Stromal cell of bone marrow (primary cell): ENCODE data around the gene CEP295NL.
"Not testable (repeated sequence)": the region's sequence is repeated elsewhere in the genome, so short reads cannot be mapped to it uniquely, and the experiment has no call there.

Experiments used
- DNase-seq: peaks from one replicate; pipeline ENCODE4 v3.0.0-alpha.2; 2012; ENCODE audit warnings: low read depth

Gene CEP295NL

DNA sequence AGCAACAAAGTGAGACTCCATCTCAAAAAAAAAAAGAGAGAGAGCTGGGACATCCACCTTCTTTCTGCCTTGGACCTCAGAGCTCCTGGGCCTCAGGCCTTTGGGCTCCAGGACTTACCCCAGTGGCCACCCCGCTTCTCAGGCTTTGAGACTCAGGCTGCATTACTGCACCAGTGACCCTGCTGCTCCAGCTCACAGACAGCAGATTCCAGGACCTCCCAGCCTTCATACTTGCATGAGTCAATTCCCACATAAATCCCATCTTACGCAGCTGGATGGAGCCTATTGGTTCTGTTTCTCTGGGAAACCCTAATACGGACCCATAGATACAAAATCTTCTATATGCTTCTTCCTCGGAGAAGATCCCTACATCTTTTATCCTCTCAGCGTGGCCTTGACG is 2.1 kb upstream of the CEP295NL start:
- DNase-seq = no peak

DNA sequence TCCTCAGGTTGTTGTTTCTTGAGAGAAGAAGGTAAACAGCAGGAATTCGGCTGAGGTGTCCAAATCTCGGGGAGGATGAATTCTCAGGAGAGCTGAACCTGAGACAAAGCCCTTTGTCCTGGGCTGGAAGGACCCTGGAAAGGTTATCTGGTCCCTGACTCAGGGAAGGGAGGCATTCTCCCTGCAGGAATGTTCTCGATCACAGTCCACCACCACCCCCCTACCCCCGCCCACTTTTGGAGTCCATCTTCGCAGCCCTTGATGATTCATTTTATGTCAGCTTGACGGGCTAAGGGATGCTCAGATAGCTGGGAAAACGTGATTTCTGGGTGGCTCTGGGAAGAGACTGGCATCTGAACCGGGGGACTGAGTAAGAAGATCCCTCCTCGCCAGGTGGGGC is 1.4 kb upstream of the CEP295NL start:
- DNase-seq = no peak

DNA sequence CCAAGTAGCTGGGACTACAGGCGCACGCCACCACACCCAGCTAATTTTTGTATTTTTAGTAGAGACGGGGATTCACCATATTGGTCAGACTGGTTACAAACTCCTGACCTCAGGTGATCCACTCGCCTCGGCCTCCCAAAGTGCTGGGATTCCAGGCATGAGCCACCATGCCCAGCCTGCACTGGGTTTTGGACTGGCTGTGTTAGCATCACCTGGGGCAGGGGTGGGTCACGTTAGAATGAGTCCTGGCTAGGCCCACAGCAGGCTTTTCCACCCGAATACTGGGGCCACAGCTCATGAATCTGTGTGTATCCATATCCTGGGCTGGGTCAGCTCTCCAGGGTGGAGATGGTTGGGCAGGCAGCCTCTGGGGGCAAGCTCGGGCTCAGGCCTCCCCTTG is 770 bp downstream of the CEP295NL start:
- DNase-seq = not testable (repeated sequence)

DNA sequence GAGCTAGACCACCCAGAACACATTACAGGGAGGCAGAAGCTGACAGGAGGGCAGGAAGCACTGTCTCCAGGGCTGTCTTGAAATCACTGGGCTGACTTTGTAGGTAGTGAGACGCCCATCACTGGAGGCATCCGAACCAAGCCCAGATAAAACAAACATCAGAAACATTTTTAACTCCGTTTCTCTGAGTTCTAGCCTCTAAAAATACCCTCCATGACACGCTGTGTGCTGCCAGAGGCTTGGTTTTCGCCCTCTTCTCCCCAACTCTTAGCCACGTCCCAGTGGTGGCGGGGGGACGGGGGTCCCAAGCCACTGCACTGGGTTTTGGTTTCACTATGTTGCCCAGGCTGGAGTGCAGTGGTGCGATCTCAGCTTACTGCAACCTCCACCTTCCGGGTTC is 1.2 kb downstream of the CEP295NL start:
- no peak for DNase-seq

DNA sequence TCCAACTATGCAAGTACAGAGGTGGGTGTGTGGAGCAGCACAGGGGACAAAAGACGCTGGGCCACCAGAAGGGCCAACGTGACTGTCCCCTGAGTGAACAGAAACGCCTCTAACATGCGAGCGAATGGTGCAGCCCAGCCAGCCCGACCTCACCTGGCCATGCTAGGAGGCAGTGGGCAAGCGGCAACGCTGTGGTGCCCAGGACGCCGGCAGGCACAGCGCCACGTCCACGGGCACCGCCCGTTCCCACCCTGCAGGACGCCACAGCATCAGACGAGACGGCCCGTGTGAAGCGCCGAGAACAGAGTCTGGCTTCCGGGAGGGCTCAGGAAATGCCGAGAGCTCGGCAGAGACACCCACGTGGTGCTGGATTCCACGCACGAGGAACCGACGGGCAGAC is 2.2 kb downstream of the CEP295NL start:
- no peak for DNase-seq

DNA sequence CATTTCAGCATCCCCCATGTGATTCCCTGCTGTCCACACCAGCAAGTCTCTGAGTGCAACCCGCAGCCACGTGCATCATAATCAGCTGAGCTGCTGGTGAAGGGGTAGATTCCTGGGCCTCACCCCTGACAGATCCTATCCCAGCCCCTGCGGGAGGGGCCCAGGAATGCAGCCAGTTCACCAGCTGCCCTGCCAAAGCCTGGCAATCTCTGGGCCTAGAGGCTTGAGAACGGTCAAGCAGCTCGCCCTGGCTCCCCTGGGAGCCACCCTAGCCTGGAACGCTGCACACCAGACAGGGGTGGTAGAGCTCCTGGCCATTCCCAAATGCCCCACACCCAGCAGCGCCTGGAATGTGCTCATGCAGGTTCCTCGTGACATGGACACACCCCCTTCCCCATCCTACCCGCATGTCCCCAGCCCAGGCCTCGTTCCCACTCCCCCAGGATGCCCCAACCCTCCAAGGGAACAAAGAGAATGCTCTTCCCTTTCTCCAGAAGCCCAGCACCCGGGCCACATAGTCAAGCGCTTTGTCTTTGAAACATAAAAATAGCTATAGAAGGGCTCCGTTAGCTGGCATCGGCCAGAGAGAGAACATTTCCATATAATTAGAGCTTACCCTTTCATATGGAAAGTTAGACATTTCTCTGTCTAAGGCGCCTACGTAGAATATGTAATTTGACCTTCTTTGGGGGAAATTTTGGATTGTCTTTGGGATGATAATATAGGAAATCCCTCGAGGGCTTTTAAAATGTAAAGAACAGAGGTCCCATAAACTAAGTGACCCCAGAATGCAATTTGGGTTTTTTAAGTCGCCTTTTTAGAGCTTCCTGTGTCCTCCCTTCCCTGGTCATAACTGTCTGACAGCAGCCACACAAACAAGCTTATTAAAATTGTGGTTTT is 3.4 kb downstream of the CEP295NL start:
- DNase-seq = no peak

DNA sequence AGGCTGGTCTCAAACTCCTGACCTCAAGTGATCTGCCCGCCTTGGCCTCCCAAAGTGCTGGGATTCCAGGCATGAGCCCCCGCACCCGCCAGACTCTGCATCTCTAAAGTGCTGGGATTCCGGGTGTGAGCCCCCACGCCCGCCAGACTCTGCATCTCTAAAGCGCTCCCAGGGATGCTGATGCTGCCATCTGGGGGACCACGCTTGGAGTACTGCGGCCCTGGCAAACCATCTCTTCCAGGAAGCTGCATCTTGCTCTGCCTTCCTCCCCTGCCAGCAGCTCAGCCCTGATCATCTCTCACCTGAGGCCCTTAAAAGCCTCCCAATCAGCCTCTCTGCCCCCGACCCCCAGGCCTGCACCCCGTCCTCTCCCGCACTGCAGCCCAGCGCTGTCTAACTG is 4.1 kb downstream of the CEP295NL start:
- no peak for DNase-seq

DNA sequence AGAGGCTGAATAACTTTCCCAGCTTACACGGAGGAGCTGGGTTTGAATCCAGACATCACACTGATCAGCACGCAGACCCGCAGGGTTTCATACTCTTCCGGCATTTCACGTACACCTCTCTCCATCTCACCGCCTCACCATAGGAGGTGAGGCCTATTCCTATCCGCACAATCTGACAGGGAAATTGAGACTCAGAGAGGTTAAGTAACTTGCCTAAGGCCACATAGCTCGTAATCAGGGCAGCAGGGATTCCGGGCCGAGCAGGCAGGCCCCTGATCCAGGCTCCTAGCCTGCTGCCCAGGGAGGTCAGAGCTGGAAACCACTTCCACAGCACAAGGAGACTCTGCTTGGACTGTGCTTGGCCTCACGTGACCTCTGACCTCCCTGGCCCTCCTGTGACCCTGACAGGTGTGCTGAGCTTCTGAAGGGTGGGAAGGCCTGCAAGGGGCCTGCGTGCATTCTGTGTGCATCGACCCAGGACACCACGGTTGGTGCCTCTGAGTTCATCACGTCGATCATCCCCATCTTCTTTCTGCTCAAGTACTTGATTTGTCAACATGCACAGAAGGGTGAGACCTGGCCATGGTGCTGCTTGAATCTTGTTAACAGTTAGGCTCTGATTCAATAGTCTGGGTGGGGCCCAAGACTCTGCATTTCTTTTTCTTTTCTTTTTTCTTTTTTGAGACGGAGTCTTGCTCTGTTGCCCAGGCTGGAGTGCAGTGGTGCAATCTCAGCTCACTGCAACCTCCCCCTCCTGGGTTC is 4.7 kb downstream of the CEP295NL start:
- DNase-seq = no peak

DNA sequence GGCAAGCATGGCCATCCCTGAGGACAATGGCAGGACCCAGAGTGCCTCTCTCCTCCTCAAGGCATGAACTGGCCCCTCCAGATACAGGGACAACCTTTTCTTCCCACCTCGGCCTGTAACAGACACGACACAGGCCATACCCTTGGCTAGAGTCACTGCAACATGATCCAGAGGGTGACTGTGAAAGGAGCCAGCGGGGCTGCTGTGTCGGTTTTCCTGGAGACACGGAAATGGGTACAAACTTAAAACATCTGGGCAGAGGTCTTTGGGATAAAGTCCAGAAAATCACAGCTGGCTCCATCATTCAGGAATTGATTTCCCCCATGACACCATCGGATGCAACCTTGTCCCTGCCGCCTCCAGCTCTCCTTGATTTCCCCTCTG is 5.3 kb downstream of the CEP295NL start:
- DNase-seq = no peak

DNA sequence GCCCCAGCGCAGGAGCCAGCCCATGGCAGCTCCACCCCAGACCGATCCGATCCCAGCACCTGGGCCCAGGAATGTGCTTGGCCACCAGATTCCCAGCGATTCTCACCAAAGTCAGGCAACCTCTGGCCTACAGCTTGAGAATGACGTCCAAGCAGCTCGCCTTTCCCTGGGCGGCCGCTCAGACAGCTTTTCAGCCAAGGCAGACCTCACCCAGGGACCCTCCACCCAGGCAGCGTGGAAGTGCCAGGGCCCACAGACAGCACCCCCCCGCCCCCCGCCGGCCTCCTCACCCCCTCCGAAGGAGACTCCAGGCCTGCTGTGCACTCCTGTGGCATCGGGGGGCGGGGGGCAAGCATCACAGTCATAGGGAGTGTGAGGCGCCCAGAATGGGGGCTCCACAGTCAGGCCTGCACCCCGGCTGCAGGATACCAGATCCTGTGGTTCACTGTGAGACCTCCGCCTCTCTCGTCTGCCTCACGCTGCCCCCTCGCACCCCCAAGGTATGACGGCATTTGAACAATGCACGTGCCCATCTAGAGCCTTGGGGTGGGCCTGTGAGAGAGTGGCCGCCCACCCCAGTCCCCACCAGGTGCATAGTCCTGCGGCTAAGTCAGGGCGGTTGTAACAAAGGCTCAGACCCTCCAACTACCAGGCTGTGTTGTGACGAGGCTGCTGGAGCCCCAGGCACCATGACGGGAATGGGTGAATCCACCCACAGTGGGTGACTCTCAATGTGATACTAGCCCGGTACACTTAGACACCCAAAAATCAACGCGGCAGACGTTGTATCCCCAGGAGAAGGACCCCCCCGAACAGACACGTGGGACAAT is 6.0 kb downstream of the CEP295NL start:
- DNase-seq = no peak

DNA sequence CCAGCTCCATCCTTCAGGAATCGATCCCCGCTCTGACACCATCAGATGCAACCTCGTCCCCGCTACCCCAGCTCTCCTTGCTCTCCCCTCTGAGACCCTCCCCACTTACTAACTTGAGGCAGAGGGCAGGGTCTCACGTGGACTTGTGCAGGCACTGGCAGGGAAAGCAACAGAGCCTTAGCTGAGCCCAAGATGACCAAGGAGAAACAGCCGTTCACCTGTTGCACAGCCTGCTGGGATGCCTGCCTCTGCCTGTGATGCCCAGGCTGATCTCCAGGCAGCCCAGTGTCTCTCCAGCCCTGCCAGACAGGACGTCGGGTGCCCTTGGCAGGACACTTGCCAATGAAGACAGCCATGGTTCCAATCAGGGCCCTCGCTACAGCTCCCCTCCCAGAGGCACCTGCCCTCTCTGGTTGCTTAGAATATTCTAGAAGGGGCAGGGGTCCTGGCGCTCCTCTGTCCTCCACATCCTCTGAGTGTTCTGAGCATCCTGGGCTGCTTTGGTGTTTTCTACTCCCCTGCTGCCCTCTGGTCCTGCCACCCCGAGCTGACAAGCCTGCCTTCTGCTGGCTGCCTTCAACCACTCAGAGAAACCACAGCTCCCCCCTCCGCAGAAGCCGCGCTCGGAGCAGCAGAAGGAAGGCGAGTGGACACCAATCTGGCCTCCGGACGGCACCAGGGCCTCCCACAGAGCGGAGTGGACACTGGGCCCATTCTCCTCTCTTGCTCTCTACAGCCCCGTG is 6.7 kb downstream of the CEP295NL start:
- DNase-seq = no peak

DNA sequence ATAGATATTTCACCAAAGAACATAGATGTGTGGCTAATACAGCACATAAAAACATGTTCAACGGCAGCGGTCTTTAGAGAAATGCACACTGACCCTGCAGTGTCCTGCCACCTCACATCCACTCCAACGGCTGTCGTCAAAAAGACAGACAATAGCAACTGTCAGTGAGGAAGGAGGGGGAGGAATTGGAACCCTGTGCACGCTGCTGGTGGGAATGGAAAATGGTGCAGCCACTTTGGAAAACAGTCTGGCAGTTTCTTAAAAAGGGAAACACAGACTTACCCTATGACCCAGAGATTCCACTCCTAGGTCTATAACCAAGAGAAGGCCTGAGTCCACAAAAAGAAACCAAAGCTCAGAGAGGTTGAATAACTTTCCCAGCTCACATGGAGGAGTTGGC is 7.7 kb downstream of the CEP295NL start:
- no peak for DNase-seq

DNA sequence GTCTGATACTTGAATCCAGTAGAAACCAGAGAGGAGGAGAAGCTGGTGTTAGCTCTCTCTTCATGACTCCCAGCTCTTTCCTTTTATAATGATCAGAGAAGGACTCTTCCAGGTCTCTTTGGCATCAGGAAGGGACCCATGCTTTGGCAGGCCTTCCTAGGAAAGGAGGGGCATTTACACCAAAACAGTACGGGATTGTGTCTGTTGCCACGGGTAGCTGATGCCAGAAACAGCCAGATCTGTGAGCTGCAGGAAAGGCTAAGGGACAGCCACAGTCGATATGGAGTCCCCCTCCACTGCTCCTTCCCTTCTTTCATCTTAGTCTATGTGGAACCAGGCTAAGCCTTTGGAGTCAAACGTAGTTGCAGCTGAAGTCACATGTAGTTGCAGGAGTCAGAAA is 9.3 kb downstream of the CEP295NL start:
- no peak for DNase-seq

DNA sequence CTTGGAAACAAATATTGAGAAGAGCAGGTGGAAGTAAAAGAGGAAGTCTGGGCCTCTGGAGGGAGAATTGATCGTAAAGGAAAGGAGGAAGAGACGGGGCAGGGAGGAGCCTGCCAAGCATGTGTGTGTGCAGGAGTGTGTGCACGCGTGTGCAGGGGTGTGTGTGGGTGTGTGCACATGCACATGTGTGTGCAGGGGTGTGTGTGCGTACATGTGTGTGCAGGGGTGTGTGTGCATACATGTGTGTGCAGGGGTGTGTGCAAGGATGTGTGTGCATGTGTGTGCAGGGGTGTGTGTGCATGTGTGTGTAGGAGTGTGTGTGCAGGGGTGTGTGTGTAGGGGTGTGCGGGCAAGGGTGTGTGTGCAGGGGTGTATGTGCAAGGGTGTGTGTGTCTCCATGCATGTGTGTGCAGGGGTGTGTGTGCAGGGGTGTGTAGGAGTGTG is 10.0 kb downstream of the CEP295NL start:
- DNase-seq = no peak

DNA sequence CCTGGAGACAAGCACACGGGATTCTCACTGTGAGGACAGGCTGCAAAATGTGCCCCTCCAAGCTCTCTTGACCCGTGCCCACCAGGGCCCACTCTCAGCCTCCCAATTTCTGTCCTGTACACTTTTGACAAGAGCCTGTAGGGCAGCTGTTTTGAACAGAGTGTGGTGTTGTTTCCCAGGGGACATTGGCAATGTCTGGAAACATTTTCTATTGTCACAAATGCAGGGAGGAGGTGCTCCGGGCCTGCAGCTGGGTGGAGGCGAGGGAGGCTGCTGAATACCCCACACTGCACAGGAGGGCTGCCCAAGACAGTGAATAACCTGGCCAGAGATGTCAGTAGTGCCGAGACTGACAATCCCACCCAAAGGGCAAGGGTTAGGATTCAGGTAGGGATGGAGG is 10.5 kb downstream of the CEP295NL start:
- no peak for DNase-seq

DNA sequence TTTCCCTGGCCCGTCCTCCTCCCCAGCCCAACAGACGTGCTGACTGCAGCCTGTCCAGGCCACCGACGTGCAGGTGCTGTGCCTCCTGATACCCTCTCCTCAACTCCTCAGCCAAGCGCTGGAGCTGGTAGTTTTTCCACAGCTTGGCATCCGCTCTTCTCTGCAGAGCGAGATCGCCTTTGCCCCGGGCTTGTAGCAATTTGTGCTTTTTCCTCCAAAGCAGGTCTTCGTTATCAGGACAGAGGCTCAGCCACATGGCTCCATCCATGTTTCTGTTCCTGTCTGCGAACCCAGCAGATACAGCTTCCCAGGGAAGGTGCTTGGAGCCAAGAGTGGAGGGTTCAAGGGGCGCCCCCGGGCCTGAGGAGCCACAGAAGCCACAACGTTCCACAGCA is 10.9 kb downstream of the CEP295NL start:
- no peak for DNase-seq

DNA sequence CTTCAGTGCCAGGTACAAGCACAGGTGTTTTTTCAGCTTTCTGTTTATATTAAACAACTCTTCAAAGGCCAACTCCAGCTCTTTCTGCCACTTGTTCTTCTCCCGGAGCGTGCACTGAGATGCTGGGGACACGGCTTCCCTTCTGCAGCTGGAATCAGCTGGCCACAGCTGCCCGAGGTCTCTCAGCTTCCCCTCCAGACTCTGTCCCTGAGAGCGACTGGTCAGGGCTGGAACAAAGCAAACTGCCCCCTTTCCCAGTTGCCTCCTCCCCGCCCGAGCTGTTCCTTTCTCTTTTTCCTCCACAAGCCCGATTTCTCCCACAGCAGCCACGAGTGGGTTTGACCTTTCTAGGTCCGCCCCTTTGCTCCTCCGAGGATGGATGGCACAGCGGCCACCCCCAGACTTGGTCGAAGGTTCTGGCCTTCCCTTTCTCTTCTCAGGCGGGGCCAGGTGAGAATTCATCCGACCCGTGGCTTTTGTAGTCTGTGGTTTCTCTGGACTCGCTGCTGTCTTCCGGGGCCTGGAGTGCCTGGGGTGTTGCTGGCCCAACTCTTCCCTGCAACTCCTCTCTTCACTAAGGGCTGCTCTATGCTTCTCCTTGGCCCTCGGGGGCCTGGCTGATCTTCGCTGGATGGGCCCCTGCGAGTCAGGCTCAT is 11.5 kb downstream of the CEP295NL start:
- DNase-seq = no peak

DNA sequence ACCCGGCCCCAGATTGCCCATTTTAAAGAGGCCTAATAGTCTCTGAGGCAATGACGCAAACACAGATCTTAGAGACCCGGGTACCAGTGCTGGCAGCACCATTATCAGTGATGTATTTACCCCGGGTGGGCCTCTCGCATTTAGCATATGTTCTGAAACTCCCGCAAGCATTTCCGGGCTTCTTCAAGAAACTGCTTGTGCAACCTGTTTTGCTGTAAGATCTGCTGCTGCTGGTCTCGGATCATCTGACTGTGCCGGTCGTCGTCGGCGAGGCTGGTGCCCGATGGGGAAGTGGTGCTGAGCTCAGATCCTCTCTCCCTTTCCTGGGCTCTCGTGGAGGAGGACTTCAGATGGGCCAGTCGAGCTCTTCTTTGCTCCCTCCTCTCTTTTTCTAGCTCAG is 12.5 kb downstream of the CEP295NL start:
- no peak for DNase-seq

DNA sequence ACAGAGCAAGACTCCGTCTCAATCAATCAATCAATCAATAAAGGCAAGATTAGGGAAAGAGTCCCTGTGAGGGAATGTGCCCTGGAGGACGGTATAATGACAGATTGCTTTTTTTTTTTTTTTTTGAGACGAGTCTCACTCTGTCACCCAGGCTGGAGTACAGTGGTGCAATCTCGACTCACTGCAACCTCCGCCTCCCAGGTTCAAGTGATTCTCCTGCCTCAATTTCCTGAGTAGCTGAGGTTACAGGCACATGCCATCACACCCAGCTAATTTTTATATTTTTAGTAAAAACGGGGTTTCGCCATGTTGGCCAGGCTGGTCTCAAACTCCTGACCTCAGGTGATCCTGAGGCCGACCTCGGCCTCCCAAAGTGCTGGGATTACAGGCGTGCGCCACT is 12.9 kb downstream of the CEP295NL start:
- DNase-seq = not testable (repeated sequence)

DNA sequence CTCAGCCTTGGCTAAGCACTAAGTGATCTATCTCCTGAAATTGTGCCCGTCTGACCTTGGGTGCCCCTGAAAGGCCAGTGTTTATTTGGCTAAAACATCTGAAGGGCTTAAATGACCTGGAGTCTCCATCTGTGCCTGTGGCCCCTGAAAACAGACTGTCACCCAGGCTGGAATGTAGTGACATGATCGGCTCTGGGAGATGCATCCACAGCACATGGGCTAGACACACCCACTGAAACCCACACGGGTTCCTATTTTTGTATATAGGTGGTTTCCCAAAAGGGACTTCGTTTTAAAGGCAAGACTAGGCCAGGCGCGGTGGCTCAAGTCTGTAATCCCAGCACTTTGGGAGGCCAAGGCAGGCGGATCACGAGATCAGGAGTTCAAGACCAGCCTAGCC is 13.5 kb downstream of the CEP295NL start:
- no peak for DNase-seq

DNA sequence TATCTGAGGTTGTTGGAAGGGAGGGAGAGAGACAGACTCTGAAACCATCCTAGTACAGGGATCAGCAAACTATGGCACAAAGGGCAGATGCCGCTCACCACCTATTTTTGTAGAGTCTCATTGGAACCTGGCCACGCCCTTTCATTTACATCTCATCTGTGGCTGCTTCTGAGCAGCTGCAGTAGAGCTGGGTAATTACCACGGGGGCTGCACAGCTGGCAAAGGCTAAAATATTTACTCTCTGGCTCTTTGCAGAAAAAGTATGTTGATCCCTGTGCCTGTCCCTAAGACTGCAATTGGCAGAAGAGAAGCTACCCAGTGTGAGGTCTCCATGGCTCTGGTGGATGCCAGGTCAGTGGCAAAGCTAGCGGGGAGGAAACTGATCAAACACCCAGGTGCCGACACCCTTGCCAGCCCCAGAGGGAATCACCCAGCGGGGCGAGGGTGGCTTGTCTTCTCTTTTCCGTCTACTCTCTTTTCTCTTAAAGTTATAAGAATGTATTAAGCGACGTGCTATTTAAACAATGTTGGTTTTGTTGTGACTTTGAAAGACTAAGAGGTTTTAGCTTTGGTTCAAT is 14.0 kb downstream of the CEP295NL start:
- DNase-seq = no peak
